ENCODE results near the gene SMAD1.

The SMAD1 gene

DNA sequence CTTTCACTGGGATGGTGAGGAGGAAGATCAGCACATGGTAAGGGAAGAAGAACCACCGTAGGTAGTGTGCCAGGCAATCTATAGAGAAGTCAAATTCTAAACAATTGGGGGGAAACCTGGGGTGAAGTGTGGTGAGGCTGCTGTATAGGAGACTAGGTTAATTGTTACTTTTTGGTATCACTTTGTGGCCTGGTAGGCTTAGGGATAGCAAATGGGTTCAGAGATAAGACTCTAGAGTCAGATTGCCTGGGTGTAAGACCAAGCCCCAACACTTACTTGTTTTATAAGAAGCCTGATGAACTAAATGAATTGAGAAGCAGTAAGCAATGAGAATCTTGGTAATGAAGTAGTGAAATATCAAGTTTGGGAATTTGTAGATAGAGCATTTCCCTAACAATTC lies 8.7 kb downstream of the SMAD1 start:
- no peak for DNase-seq

GRCh38 chr4:145490796-145491195 lies 9.1 kb downstream of the SMAD1 start:
- no peak for DNase-seq

GRCh38 chr4:145492376-145492775 lies 10.7 kb downstream of the SMAD1 start:
- DNase-seq = no peak

GRCh38 chr4:145493166-145493565 lies 11.5 kb downstream of the SMAD1 start:
- DNase-seq = no peak

GRCh38 chr4:145494666-145495270 lies 13.1 kb downstream of the SMAD1 start:
- DNase-seq = no peak

GRCh38 chr4:145496292-145496691 lies 14.6 kb downstream of the SMAD1 start:
- DNase-seq = no peak

- no peak for DNase-seq
Measured at GRCh38 chr4:145497199-145498149, 15.8 kb downstream of the SMAD1 start.

DNA sequence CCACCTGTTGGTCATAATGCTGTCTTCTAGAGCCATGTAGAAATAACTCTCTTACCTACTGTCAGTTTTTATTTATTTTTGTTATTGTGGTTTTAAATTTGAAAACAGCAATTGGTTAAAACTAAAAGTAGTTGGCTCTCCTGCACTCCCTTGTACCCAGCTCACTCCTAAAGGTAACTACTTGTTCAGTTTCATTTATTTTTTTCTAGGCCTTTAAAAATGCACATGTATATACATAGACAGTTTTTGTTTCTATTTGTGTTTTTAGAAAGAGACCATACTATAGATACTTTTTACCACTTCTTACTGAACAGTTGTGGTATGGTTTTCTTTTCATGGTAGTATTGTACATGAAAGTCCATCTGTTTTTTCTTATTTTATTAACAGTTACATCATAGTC lies 16.8 kb downstream of the SMAD1 start:
- DNase-seq = no peak

DNA sequence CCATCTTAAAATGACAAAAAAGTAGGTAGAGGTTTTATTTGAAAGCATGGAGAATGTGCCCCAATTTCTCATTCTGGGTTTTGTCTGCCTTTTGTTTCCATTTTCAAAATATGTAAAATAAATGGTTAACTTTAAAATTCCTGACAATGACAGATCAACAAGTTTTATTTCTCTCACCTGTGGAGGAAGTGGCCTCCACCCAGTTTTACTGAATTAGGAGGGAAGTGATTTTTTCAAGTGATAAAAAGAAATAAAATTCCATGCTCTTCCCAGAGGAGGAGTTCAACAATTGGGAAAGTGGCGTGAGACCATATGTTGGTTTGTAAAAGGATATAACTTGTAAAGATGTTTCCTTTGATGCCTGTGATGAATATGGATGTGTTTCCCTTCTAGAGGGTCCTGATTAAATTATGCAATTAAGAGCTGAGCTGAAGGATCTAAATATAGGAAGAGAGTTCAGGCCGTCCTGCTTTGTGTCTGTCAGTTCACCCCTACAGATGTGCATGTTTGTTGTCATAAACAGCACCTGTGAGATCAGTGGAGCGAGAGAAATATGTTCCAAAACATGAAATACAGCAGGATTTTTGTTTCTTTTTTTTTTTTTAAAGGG lies 19.5 kb downstream of the SMAD1 start:
- no peak for DNase-seq

DNA sequence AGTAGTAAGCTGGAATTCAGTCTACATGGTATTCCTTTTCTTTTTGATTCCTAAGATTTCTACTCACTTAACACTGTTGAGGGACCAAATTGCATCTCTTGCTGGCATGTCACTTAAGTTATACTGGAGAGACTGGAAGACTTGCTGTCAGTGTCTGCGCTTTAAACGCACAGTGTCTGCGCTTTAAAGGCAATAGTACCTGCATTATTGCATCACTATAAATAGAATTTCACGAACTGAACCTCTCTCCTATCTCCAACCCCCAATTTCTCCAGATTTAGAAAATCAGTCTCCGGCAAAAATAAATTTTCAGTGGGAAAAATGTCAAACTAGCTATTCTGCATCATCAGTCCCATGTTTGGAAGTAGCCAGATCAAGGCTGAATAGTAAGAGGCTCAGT lies 21.2 kb downstream of the SMAD1 start:
- no peak for DNase-seq

GRCh38 chr4:145503486-145504072 lies 21.9 kb downstream of the SMAD1 start:
- no peak for DNase-seq

DNA sequence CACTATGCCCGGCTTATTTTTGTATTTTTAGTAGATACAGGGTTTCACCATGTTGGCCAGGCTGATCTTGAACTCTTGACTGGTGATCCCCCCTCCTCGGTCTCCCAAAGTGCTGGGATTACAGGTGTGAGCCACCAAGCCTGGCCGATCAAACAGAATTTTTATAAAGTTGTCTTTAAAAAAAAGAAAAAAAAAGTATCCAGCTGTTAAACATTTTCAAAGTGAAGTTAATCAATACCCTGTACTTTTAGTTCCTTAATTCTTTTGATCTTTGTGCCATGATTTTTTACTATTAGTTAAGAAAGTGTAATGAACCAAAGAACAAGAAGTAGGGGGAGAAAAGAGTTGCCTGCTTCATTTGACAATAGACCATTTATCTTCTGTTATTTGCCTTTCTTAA lies 24.3 kb downstream of the SMAD1 start:
- no peak for DNase-seq

- DNase-seq = no peak
Measured at GRCh38 chr4:145507636-145508035, 26.0 kb downstream of the SMAD1 start.

DNA sequence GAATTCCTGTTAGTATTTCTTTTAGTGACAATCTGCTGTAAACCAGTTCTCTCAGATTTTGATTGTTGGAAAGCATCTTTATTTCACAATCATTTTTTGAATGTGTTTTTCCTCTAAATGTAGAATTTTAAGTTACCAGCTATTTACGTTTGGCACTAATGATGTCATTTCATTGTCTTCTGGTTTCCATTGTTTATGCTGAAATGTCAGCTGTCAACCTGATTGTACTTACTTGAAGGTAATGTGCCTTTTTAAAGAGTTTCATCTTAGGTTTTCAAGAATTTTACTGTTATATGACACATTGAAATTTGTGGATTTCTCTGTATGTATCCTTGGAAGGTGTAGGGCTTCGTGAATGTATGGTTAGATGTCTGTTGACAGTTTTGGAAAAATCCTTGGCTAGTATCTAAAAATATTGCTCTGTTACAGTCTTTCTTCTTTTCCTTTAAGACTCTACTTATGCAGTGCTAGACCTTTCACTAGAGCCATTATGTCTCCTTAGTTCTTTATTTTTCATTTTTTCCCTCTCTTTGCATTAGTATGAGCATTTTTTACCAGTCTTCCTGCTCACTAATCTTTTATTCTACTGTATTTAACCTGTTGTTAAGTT lies 30.4 kb downstream of the SMAD1 start:
- DNase-seq = no peak

DNA sequence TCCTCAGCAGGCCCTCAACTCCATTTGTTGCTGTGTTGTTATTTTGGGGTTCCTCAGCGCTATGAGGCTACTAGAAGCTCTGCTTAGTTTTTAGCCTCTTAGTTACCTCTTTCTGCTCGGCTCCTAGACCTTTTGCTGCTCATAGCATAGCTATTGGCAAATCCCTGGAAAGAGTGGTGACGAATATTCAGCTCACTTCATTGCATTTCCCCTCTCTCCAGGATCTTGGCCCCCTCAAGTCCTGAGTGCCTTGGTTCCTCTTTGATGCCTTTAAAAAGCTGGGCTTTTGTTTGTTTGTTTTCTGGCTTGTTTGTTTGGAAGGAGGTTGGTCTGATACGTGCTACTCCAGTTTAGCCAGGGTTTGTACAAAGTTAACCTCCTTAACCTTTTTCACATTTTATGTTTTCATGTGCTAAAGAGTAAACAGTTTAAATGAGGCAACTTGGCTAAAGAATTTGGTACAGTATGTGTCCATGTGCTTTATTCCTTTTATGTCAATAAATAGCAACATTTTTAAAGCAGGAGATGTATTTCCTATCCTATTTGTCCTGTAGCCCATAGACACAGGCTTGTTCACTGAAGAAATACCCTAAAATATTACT lies 31.5 kb downstream of the SMAD1 start:
- no peak for DNase-seq

GRCh38 chr4:145520172-145520571 lies 38.5 kb downstream of the SMAD1 start:
- no peak for DNase-seq

DNA sequence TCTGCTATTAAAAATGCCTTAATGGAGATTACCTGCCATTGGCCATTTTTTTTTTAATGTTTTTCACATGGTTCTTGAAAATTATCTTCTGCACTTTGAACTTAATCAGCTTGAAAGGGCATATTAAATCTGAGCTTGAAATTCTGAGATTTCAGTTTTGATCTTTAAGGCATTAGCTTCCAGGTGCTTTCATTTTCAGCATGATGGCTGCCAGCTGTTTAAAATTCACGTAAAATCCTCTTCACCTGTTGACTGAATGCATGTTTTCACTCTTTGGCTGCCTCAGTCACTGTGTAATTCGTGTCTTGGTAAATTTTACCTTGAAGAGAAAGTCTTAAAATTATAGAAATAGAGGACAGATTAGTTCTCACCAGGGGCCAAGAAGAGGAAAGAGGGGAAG lies 39.6 kb downstream of the SMAD1 start:
- no peak for DNase-seq

DNA sequence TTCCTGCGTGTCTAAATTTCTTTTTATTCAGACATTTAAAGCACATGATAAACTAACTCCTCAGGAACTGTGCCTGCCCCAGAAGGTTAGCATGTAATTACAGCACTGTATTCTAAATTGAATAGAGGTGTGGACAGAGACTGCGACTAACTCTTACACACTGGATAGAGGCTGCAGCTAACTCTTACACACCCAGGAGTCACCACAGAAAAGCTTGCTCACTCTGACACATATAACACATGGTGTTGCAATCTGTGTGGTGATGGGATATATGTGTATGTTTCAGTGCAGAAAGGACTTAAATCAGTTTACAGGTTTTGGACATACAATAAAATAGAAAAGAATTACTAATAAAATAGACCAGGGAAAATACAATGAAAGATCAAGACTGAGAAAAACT lies 41.5 kb downstream of the SMAD1 start:
- no peak for DNase-seq

DNA sequence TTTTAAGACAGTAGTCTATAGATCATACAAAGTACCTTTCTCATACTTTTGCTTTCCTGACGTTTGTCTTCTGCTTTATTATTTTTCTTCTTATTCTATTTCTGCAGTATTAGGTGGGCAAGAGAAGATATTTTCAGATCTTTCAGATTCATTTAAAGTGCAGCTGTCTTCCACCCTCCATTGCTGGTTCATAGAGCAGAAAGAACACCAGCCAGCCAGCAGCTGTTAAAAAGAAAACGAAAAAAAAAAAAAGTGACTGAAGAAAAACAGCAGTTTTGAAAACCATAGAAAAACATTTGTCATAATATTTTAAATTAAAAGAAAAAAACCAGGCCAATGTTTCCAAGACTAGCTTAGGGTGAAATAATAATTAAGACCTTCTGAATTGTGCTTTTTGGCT lies 42.9 kb downstream of the SMAD1 start:
- no peak for DNase-seq

- DNase-seq = no peak
Measured at GRCh38 chr4:145525291-145525740, 43.7 kb downstream of the SMAD1 start.

DNA sequence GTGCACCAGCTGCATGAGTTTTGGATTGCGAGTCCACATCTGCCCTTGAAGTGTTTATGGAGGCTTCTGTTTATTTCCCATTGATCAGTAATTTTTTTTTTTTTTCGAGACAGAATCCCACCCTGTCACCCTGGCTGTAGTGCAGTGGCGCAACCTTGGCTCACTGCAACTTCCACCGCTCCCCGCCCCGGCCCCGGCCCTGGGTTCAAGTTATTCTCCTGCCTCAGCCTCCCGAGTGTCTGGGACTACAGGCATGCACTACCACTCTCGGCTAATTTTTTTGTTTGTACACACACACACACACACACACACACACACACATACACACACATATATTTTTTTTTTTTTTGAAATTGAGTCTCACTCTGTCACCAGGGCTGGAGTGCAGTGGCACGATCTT lies 46.1 kb downstream of the SMAD1 start:
- DNase-seq = no peak

- no peak for DNase-seq
Measured at GRCh38 chr4:145528601-145529000, 46.9 kb downstream of the SMAD1 start.

- no peak for DNase-seq
Measured at GRCh38 chr4:145530189-145530588, 48.5 kb downstream of the SMAD1 start.
